H1 (cell line): ENCODE results near the gene RASGRF1. TPM values are rescaled to one million over a fixed set of nuclear protein-coding genes. Genes with fewer than 3 reads are reported as not detected.

Source experiments
- CHD2 ChIP-seq: IDR thresholded peaks from 2 replicates; pipeline ENCODE4 v1.6.1; 2012; ENCODE audit warnings: low read length, improper control_type of control experiment
- MAFK ChIP-seq: IDR thresholded peaks from 2 replicates; pipeline ENCODE4 v1.6.1; 2012; ENCODE audit warnings: low read depth, mild to moderate bottlenecking, improper control_type of control experiment, low read length
- NRF1 ChIP-seq: IDR thresholded peaks from 2 replicates; pipeline ENCODE4 v1.6.1; 2011; ENCODE audit warnings: mild to moderate bottlenecking, low read depth, low read length, improper control_type of control experiment
- POLR2A ChIP-seq, 2 experiments: IDR thresholded peaks; 1 replicate in 1 of 2; 2 replicates in 1 of 2; pipeline ENCODE4 v1.6.1; 2011; ENCODE audit warnings: low read depth in 2 of 2, low read length in 2 of 2, mild to moderate bottlenecking in 2 of 2; ENCODE audit errors: control extremely low read depth in 1 of 2
- SAP30 ChIP-seq: fragments of 300-600 bp; sonication (generic); IDR thresholded peaks from 2 replicates; pipeline ENCODE4 v1.7.1; 2012; ENCODE audit warnings: low read length, moderate library complexity, mild to moderate bottlenecking, inconsistent platforms; ENCODE audit not compliant: insufficient read depth, insufficient replicate concordance
- polyA plus RNA-seq, 7 experiments: library from polyadenylated mRNA; depleted of rRNA in 3 of 7; stranded (reverse) in 5 of 7; unstranded in 2 of 7; fragments of >200 nt in 5 of 7; fragments of 200-250 nt in 2 of 7; gene quantifications; 1 replicate in 5 of 7; 2 replicates in 1 of 7; 4 replicates in 1 of 7; pipeline versions ENCODE4 v1.2.1 to v1.2.3, GENCODE V29; 2011 to 2013; ENCODE audit warnings: missing spikeins in 2 of 7, mixed read lengths in 2 of 7
- total RNA-seq: library from RNA; stranded (reverse); fragmentation: NEBNext Ultra II Directional; extraction: Animal tissue kit (Norgen Biotek cat#: 25700); gene quantifications from 2 replicates; pipeline ENCODE4 v1.2.1, GENCODE V29; 2021
- TF ChIP-seq, protein P1 (sequence below): IDR thresholded peaks from 2 replicates; pipeline ENCODE4 v1.6.1; 2012; ENCODE audit warnings: low read length, inconsistent platforms
- TF ChIP-seq, protein P2 (sequence below): fragments of 300-600 bp; sonication (generic); IDR thresholded peaks from 2 replicates; pipeline ENCODE4 v1.7.1; 2012; ENCODE audit warnings: low read length, moderate library complexity, mild to moderate bottlenecking, inconsistent platforms; ENCODE audit not compliant: insufficient replicate concordance

Gene RASGRF1
- total and polyA plus RNA-seq, 2 of the 8 experiments (the other 6 are each of a cell fraction or from before 2014, with no cell fraction given) = 0.42 to 0.67 TPM

DNA sequence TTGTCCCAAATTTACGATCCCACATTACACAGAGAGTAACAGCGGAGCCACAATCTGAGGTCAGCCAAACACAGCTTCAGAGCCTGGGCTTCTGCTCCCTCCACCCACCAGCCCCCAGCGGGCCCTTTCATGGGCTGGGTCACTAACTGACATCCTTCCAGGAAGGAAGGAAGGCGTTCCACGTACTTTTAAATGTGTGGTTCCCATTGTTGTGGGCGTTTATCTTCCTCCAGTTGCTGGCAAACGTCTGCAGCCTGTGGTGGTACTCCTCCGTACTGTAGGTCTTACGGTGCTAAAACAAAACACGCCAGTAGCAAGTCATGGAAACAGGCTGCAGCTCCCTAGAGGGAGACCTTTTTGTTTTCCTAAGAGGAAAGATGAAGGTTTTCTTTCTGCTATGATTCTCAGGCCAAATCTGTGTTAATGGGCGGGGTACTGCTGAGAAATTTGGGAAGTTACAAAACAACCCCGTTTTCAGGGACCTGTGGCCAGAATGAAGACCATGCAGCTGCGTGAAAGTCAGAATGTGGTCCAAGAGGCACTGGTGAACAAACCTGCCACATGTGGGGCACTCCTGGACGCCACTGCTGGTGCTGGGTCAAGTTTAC, 153.3 kb downstream of the RASGRF1 start (continued):
- TF ChIP-seq POLR2A (IDR thresholded peaks at IDR 0.05; ENCODE audit: control extremely low read depth in 1 of 2, low read depth in 2 of 2, low read length in 2 of 2) (no peak), CHD2 (no peak), SAP30 (no peak), MAFK (no peak), NRF1 (no peak)
- TF ChIP-seq, protein P1, sequence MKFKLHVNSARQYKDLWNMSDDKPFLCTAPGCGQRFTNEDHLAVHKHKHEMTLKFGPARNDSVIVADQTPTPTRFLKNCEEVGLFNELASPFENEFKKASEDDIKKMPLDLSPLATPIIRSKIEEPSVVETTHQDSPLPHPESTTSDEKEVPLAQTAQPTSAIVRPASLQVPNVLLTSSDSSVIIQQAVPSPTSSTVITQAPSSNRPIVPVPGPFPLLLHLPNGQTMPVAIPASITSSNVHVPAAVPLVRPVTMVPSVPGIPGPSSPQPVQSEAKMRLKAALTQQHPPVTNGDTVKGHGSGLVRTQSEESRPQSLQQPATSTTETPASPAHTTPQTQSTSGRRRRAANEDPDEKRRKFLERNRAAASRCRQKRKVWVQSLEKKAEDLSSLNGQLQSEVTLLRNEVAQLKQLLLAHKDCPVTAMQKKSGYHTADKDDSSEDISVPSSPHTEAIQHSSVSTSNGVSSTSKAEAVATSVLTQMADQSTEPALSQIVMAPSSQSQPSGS = no peak
- TF ChIP-seq, protein P2, sequence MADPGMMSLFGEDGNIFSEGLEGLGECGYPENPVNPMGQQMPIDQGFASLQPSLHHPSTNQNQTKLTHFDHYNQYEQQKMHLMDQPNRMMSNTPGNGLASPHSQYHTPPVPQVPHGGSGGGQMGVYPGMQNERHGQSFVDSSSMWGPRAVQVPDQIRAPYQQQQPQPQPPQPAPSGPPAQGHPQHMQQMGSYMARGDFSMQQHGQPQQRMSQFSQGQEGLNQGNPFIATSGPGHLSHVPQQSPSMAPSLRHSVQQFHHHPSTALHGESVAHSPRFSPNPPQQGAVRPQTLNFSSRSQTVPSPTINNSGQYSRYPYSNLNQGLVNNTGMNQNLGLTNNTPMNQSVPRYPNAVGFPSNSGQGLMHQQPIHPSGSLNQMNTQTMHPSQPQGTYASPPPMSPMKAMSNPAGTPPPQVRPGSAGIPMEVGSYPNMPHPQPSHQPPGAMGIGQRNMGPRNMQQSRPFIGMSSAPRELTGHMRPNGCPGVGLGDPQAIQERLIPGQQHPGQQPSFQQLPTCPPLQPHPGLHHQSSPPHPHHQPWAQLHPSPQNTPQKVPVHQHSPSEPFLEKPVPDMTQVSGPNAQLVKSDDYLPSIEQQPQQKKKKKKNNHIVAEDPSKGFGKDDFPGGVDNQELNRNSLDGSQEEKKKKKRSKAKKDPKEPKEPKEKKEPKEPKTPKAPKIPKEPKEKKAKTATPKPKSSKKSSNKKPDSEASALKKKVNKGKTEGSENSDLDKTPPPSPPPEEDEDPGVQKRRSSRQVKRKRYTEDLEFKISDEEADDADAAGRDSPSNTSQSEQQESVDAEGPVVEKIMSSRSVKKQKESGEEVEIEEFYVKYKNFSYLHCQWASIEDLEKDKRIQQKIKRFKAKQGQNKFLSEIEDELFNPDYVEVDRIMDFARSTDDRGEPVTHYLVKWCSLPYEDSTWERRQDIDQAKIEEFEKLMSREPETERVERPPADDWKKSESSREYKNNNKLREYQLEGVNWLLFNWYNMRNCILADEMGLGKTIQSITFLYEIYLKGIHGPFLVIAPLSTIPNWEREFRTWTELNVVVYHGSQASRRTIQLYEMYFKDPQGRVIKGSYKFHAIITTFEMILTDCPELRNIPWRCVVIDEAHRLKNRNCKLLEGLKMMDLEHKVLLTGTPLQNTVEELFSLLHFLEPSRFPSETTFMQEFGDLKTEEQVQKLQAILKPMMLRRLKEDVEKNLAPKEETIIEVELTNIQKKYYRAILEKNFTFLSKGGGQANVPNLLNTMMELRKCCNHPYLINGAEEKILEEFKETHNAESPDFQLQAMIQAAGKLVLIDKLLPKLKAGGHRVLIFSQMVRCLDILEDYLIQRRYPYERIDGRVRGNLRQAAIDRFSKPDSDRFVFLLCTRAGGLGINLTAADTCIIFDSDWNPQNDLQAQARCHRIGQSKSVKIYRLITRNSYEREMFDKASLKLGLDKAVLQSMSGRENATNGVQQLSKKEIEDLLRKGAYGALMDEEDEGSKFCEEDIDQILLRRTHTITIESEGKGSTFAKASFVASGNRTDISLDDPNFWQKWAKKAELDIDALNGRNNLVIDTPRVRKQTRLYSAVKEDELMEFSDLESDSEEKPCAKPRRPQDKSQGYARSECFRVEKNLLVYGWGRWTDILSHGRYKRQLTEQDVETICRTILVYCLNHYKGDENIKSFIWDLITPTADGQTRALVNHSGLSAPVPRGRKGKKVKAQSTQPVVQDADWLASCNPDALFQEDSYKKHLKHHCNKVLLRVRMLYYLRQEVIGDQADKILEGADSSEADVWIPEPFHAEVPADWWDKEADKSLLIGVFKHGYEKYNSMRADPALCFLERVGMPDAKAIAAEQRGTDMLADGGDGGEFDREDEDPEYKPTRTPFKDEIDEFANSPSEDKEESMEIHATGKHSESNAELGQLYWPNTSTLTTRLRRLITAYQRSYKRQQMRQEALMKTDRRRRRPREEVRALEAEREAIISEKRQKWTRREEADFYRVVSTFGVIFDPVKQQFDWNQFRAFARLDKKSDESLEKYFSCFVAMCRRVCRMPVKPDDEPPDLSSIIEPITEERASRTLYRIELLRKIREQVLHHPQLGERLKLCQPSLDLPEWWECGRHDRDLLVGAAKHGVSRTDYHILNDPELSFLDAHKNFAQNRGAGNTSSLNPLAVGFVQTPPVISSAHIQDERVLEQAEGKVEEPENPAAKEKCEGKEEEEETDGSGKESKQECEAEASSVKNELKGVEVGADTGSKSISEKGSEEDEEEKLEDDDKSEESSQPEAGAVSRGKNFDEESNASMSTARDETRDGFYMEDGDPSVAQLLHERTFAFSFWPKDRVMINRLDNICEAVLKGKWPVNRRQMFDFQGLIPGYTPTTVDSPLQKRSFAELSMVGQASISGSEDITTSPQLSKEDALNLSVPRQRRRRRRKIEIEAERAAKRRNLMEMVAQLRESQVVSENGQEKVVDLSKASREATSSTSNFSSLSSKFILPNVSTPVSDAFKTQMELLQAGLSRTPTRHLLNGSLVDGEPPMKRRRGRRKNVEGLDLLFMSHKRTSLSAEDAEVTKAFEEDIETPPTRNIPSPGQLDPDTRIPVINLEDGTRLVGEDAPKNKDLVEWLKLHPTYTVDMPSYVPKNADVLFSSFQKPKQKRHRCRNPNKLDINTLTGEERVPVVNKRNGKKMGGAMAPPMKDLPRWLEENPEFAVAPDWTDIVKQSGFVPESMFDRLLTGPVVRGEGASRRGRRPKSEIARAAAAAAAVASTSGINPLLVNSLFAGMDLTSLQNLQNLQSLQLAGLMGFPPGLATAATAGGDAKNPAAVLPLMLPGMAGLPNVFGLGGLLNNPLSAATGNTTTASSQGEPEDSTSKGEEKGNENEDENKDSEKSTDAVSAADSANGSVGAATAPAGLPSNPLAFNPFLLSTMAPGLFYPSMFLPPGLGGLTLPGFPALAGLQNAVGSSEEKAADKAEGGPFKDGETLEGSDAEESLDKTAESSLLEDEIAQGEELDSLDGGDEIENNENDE = no peak
